IPS-18a (cell line): ENCODE results near the gene ZYG11A.

Source experiments
- H3K27ac ChIP-seq: one replicate; pipeline ENCODE4 v1.5.1; 2013; ENCODE audit warnings: low read length
- H3K27me3 ChIP-seq: one replicate; pipeline ENCODE4 v1.6.1; 2013; ENCODE audit warnings: mild to moderate bottlenecking, low read length; ENCODE audit not compliant: control insufficient read depth, insufficient read depth
- H3K36me3 ChIP-seq: one replicate; pipeline ENCODE4 v1.6.1; 2013; ENCODE audit warnings: low read depth, low read length; ENCODE audit not compliant: control insufficient read depth
- H3K4me1 ChIP-seq: one replicate; pipeline ENCODE4 v1.6.1; 2013; ENCODE audit warnings: low read depth, low read length; ENCODE audit not compliant: control insufficient read depth
- H3K4me3 ChIP-seq: one replicate; pipeline ENCODE4 v1.5.1; 2013; ENCODE audit warnings: low read length
- H3K9ac ChIP-seq: one replicate; pipeline ENCODE4 v1.6.1; 2013; ENCODE audit warnings: mild to moderate bottlenecking, low read length, moderate library complexity
- H3K9me3 ChIP-seq: one replicate; pipeline ENCODE4 v1.6.1; 2013; ENCODE audit warnings: low read depth, low read length; ENCODE audit not compliant: control insufficient read depth

The ZYG11A gene

DNA sequence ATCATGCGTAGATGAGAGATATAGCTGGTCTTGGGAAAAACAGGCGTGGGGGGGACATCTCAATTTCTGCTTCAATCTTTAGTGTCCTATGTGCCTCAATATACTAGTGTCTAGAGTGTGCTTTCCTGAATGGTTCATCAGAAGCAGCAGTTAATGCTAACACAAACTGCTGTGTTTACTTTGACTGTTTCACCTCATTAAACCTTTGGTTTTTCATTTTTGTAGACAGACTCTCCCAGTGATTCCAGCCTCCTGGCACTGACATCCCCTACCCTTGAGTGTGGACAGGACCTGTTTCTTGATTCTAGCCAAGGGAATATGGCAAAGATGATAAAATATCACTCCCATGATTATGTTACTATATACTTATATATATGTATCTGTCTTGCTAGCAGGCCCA, 37.6 kb downstream of the ZYG11A start:
- H3K4me3 ChIP-seq = no peak overlapping the region
- H3K27me3 ChIP-seq = no peaks in the 10 kb centered on the region
- no peaks in the 10 kb centered on the region for H3K36me3 ChIP-seq
- peaks cover 21% of the 10 kb centered on the region for H3K4me1 ChIP-seq
- no peak overlapping the region for H3K9ac ChIP-seq
- H3K27ac ChIP-seq = no peak overlapping the region
- H3K9me3 ChIP-seq = no peaks in the 10 kb centered on the region

DNA sequence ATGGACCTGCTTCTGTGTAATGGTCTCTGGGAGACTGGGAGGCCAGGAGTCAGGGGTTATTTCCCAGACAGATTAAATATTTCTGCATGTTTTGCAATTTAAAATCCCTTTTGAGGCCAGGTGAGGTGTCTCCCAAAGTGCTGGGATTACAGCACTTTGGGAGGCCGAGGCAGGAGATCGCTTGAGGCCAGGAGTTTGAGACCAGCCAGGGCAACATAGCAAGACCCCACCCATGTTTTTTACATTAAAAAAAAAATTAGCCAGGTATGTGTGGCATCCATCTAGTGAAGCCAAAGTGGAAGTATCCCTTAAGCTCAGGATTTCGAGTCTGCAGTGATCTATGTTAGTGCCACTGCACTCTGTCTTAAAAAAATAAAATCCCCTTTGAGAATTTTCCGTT, 44.9 kb downstream of the ZYG11A start:
- H3K4me1 ChIP-seq = no peaks in the 10 kb centered on the region
- H3K9ac ChIP-seq = no peak overlapping the region
- no peak overlapping the region for H3K27ac ChIP-seq
- no peaks in the 10 kb centered on the region for H3K27me3 ChIP-seq
- no peaks in the 10 kb centered on the region for H3K36me3 ChIP-seq
- H3K4me3 ChIP-seq = no peak overlapping the region
- no peaks in the 10 kb centered on the region for H3K9me3 ChIP-seq

DNA sequence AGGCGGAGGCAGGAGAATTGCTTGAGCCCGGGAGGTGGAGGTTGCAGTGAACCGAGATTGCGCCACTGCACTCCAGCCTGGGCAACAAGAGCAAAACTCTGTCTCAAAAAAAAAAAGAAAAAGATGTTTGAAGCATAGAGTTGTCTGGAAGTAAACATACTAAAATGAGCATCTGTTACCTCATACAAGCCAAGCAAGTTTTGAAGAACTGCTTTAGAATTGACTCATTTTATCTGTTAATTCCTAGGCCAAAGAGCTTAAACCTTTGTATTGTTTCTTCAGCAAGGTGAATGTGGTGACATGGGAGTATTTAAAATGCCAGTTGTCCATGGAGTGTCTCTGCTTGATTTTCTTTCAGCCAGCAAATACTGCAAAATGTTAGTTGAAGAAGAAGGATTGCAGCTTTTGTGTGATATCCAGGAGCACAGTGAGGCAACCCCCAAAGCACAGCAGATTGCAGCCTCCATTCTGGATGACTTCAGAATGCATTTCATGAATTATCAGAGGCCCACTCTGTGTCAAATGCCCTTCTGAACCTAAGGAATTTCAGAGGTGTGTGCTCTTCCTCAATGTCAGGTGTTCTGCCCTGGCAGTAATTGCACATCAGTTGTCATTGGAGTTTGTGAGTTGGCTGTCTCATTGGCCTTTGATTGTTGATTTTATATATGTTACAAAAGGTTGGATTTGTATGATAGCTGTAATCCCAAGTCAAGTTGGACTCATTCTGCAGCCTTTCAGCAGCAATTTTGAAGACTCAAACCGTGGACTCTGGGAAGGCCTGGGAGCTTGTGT, 50.1 kb downstream of the ZYG11A start:
- Histone ChIP-seq H3K4me3 (no peak overlapping the region), H3K4me1 (no peaks in the 10 kb centered on the region), H3K27ac (no peak overlapping the region), H3K9me3 (no peaks in the 10 kb centered on the region), H3K36me3 (no peaks in the 10 kb centered on the region), H3K27me3 (no peaks in the 10 kb centered on the region), H3K9ac (no peak overlapping the region)

DNA sequence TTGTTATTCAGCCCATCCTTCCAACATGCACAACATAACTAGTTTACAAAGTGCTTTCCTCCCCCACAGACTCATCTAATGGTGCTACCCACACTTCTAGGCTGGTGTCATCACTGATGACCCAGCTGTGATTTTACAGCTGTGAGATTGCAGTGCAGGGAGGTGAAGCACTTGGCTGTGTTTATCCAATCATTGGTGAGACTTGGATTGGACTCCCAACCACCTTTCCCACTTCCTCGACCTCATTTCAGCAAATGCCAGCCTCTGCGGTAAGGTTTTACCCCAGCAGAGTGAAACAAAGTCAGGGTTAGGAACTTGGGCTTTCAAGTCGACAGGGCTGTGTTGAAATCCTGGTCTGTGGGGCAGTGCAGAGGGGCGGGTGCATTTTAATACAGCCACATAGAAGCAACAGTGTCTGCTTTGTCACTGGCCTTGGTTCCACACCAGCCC, 56.9 kb downstream of the ZYG11A start:
- no peaks in the 10 kb centered on the region for H3K36me3 ChIP-seq
- H3K9ac ChIP-seq = no peak overlapping the region
- no peak overlapping the region for H3K4me3 ChIP-seq
- H3K9me3 ChIP-seq = no peaks in the 10 kb centered on the region
- no peak overlapping the region for H3K27ac ChIP-seq
- no peaks in the 10 kb centered on the region for H3K27me3 ChIP-seq
- peaks cover 13% of the 10 kb centered on the region for H3K4me1 ChIP-seq

DNA sequence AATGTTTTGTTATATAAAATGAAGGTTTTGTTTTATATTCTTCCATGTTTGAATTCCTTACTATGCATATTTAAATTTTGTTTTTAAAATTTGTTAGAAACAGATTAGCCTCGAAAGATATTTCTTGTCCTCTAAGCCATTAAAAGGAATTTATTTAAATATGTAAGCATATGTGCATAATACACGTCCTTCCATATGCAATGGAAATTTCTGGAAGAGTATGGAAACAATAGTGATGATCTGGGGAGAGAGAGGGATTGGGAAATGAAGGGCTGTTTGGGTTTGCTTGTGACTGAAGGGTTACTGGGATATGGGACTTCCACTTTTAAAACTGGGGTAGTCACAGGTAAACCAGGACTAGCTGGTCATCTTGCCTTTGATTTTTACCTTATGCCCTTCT, 57.8 kb downstream of the ZYG11A start:
- no peaks in the 10 kb centered on the region for H3K9me3 ChIP-seq
- H3K27ac ChIP-seq = no peak overlapping the region
- H3K9ac ChIP-seq = no peak overlapping the region
- H3K4me3 ChIP-seq = no peak overlapping the region
- peaks cover 19% of the 10 kb centered on the region for H3K4me1 ChIP-seq
- H3K27me3 ChIP-seq = no peaks in the 10 kb centered on the region
- H3K36me3 ChIP-seq = no peaks in the 10 kb centered on the region

DNA sequence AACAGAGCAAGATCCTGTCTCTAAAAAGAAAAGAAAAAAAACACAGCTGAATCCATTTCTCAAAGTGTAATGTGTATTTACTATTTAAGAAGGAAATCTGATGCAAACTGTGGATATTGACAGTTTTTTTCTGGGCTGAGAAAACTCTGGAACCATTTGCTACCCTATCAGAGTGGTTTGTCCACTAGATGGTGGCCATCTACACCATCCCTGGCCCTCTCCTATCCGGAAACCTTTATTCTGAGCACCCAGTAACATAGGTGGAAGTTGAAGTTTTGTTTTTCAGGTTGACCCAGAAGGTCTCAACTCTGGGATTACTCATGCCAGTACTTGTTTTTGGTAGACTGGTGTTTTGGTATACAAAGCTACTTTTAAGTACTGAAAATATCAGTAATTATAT, 58.8 kb downstream of the ZYG11A start:
- no peaks in the 10 kb centered on the region for H3K27me3 ChIP-seq
- H3K4me1 ChIP-seq = peaks cover 19% of the 10 kb centered on the region
- no peak overlapping the region for H3K27ac ChIP-seq
- H3K9me3 ChIP-seq = no peaks in the 10 kb centered on the region
- no peak overlapping the region for H3K4me3 ChIP-seq
- H3K9ac ChIP-seq = no peak overlapping the region
- no peaks in the 10 kb centered on the region for H3K36me3 ChIP-seq

DNA sequence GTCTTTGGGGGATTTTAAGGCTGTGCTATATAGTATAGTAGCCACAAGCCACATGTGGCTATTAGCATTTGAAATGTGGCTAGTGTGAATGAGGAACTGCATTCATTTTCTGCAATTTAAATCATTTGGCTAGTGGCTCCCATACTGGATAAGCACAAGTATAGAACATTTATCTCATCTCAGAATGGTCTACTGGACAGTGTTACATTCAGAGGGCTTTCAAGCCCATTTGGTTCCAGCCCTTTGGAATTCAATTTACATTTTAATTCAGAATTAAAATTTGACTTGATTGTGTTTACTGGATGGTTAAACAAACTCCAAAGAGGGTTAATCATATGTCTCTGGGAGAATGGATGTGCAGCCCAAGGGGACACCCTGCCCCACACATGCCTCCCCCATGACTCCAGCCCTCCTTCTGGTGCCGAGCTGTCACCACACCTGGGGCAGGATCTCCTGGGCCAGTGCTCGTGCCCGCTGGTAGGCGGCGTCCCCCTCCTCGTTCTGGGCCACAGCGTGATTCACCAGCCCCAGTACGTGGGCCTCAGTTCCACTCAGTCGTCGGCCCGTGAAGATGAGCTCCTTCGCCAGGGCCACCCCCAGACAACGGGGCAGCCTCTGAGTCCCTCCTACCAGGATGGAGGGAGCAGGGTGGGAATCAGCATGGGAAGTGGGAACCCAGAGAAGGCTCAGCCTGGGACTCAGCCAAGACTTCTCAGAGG, 61.8 kb downstream of the ZYG11A start:
- no peak overlapping the region for H3K27ac ChIP-seq
- no peak overlapping the region for H3K9ac ChIP-seq
- H3K4me1 ChIP-seq = peaks cover 19% of the 10 kb centered on the region
- H3K27me3 ChIP-seq = no peaks in the 10 kb centered on the region
- no peaks in the 10 kb centered on the region for H3K36me3 ChIP-seq
- no peaks in the 10 kb centered on the region for H3K9me3 ChIP-seq
- no peak overlapping the region for H3K4me3 ChIP-seq

DNA sequence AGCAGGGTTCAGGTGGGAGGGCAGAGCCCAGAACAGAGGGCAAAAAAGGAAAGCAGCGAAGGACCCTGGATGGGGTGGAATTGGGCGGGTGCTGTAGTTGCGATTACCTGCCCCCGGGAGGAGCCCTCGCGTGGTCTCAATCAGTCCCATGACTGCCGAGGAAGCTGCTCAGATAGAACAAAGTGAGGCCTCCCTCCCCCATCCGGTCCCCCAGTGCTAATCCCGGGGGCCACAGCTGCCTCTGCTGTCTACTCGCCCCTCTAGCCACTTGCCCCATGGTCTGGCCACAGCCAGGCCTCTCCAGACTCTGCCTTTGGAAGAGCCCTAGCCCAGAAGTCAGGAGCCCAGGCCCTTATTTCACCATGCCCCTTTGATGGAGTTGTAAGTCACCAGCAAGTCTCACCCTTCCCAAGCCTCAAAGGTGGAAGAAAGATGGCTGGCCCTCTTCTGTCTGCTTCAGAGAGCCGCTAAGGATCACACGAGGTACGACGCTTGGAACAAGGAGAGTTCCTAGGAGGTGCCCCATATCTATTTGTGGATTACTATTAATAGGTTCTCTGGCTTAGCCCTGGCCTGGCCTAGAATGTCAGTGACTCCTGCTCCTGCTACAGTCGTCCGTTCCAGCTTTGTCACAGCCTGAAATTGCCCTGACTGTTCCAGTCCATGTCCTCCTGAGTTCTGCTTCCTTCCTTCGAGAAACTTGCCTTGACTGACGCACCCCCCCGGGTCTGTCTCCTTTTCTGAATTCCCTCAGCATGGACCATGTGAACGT, 62.6 kb downstream of the ZYG11A start:
- peaks cover 16% of the 10 kb centered on the region for H3K4me1 ChIP-seq
- no peaks in the 10 kb centered on the region for H3K36me3 ChIP-seq
- H3K27ac ChIP-seq = no peak overlapping the region
- H3K27me3 ChIP-seq = no peaks in the 10 kb centered on the region
- H3K9ac ChIP-seq = no peak overlapping the region
- H3K4me3 ChIP-seq = no peak overlapping the region
- H3K9me3 ChIP-seq = no peaks in the 10 kb centered on the region

DNA sequence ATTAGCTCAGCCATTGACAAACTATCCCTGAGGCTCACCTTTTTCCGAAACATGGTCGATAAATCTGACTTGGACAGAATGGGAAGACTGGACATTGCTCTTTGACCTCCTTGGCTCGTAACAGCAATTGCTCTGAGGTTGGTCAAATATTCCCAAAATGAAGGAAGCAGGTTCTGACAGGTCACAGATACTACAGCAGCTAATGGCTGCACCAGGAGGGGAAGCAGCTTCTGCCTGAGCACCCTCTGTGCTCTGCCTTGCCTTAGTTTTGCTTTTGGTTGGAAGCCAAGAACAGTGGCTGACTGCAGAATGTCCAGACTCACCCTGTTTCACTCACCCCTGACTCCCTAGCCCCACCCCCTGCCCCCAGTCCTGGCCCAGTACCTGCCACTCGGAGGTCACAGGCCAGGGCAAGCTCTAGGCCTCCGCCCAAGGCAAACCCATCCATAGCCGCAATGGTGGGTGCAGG, 63.6 kb downstream of the ZYG11A start:
- Histone ChIP-seq H3K4me3 (no peak overlapping the region), H3K36me3 (no peaks in the 10 kb centered on the region), H3K27me3 (no peaks in the 10 kb centered on the region), H3K9ac (no peak overlapping the region), H3K4me1 (peaks cover 10% of the 10 kb centered on the region), H3K27ac (no peak overlapping the region), H3K9me3 (no peaks in the 10 kb centered on the region)

DNA sequence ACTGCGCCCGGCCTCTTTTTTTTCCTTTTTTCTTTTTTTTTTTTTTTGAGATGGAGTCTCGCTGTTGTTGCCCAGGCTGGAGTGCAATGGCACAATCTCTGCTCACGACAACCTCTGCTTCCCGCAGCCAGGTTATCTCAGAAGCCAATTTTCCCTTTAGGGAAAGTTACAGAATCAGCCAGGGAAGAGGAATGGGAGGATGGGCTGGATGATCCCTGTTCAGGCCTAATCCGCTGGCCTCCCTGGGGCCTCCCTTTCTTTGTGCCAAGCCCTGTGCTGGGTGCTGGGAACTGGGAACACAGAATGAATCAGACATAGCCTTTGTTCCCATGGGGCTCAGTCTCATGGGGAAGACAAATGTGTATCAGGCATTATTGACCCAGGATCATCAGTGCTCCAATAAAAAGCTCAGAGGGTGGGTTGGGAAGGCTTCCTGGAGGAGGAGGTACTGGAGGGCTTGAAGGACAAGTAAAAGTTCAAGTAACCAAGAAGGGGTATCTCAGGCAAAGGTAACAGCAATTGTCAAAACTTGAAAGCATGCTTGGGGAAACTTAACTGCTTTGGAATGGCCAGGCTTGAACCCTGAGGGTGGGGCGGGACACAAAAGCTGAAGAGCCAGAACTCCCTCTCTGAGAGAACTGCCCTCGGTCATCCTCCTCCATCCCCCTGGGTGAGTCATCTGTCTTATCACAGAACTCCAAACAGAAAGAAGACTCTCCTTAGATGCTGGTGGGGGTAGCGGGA, 64.7 kb downstream of the ZYG11A start:
- no peaks in the 10 kb centered on the region for H3K36me3 ChIP-seq
- H3K9ac ChIP-seq = no peak overlapping the region
- no peak overlapping the region for H3K4me3 ChIP-seq
- H3K9me3 ChIP-seq = no peaks in the 10 kb centered on the region
- no peak overlapping the region for H3K27ac ChIP-seq
- H3K4me1 ChIP-seq = peaks cover 10% of the 10 kb centered on the region
- H3K27me3 ChIP-seq = no peaks in the 10 kb centered on the region

DNA sequence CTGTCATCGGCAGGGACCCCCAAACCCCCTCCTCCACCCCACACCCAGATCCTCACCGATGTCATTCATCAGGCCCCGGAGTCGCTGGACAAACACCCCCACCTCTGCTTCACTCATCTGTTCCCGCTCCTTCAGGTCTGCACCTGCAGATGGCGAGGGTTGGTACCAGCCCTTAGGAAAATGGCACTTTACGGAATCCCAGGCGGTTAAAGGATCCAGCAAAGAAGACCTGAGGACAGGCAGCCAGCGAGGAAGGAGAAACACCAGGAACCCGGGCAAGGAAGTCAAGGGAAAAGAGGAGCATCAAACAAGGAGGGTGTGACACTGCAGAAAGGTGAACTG, 65.2 kb downstream of the ZYG11A start:
- H3K4me3 ChIP-seq = no peak overlapping the region
- no peaks in the 10 kb centered on the region for H3K27me3 ChIP-seq
- no peaks in the 10 kb centered on the region for H3K9me3 ChIP-seq
- H3K36me3 ChIP-seq = no peaks in the 10 kb centered on the region
- no peak overlapping the region for H3K27ac ChIP-seq
- no peak overlapping the region for H3K9ac ChIP-seq
- peaks cover 10% of the 10 kb centered on the region for H3K4me1 ChIP-seq
